ENCODE results near the gene SIRPB2. TPM values are rescaled to one million over a fixed set of nuclear protein-coding genes. Genes with fewer than 3 reads are reported as not detected.

The SIRPB2 gene
- total RNA-seq, 1 donor from 2014 or later = not detected

GRCh38 chr20:1431158-1431557, 60.1 kb downstream of the SIRPB2 start:
- Mint-ChIP-seq H3K9me3 (peaks cover 12% of the 10 kb centered on the region), H3K27me3 (ENCODE audit: low read depth) (peaks cover 14% of the 10 kb centered on the region), H3K4me1 (no peaks in the 10 kb centered on the region), H3K36me3 (peaks cover 6% of the 10 kb centered on the region), H3K27ac (no peak overlapping the region), H3K4me3 (no peak overlapping the region)
- no peak for TF ChIP-seq CTCF (IDR thresholded peaks at IDR 0.05; ENCODE audit: unreplicated experiment)
- DNase-seq (ENCODE audit: low spot score in 2 of 2, unreplicated experiment in 2 of 2) = no peak

GRCh38 chr20:1430004-1430451, 61.2 kb downstream of the SIRPB2 start:
- DNase-seq (ENCODE audit: low spot score in 2 of 2, unreplicated experiment in 2 of 2) = no peak
- Mint-ChIP-seq H3K9me3 (peaks cover 12% of the 10 kb centered on the region), H3K4me3 (no peak overlapping the region), H3K4me1 (no peaks in the 10 kb centered on the region), H3K36me3 (peaks cover 6% of the 10 kb centered on the region), H3K27me3 (ENCODE audit: low read depth) (peaks cover 18% of the 10 kb centered on the region), H3K27ac (no peak overlapping the region)
- no peak for TF ChIP-seq CTCF (IDR thresholded peaks at IDR 0.05; ENCODE audit: unreplicated experiment)

DNA sequence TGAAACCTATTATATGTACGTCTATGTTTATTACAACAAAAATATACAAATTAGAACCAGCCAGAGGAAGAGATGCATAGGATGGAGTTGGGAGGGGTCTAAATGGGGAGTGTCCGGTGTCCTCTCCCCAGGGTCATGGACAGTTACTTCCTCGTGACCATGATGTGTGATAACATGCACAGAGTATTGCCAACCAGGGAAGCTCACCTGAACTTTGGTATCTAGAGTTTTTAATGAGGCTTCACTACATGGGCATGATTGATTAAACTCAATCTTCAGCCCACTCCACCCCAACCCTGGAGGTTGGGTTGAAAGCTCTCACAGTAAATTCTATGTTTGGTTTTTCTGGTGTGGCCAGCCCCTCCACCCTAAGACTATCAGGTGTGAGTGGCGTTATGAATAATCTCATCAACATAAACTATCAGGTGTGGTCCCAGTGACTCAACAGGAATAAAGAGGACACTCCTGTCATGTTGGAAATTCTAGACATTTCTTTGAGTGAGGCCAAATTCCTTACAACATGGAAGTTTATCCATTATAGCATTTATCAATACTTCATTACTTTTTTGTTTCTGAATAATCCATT, 62.0 kb downstream of the SIRPB2 start:
- no peak for DNase-seq (ENCODE audit: low spot score in 2 of 2, unreplicated experiment in 2 of 2)
- peaks cover 1% of the 10 kb centered on the region for H3K36me3 Mint-ChIP-seq
- no peak overlapping the region for H3K4me3 Mint-ChIP-seq
- H3K9me3 Mint-ChIP-seq = peaks cover 12% of the 10 kb centered on the region
- no peak for TF ChIP-seq CTCF (IDR thresholded peaks at IDR 0.05; ENCODE audit: unreplicated experiment)
- H3K27ac Mint-ChIP-seq = no peak overlapping the region
- H3K27me3 Mint-ChIP-seq (ENCODE audit: low read depth) = peaks cover 18% of the 10 kb centered on the region
- no peaks in the 10 kb centered on the region for H3K4me1 Mint-ChIP-seq

DNA sequence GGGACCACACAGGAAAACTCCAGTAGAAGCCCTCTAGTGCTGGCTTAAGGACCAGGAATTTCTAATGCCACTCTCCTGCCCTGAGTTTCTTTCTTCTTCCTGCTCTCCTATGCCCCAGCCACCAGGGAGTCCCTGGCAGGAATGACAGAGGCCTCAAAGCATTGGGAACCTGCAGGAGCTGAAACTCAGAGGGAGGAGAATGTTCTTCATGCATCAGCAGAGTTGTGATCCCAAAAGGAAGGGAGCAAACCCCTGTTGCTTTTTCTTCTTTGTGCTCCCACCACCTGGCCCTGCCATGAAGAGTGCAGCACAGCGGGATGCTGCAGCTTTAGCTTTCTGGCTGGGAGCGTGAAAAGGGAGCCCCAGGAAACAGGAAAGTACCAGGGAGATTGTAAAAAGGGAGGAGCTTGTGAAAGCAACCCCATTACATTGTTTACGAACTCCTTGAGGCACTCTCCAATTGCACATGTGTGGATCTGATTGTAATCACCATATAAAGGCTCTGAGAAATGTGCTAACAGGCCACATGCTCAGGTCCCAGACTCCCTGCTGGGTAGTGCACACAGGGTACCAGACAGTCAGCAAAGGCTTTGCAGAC, 63.7 kb downstream of the SIRPB2 start:
- Mint-ChIP-seq H3K4me3 (no peak overlapping the region), H3K36me3 (no peaks in the 10 kb centered on the region), H3K27me3 (ENCODE audit: low read depth) (peaks cover 18% of the 10 kb centered on the region), H3K4me1 (no peaks in the 10 kb centered on the region), H3K9me3 (peaks cover 8% of the 10 kb centered on the region), H3K27ac (no peak overlapping the region)
- TF ChIP-seq CTCF (IDR thresholded peaks at IDR 0.05; ENCODE audit: unreplicated experiment) = no peak
- DNase-seq (ENCODE audit: low spot score in 2 of 2, unreplicated experiment in 2 of 2) = no peak

GRCh38 chr20:1426231-1426849, 64.9 kb downstream of the SIRPB2 start:
- H3K9me3 Mint-ChIP-seq = no peaks in the 10 kb centered on the region
- no peaks in the 10 kb centered on the region for H3K36me3 Mint-ChIP-seq
- H3K4me1 Mint-ChIP-seq = no peaks in the 10 kb centered on the region
- TF ChIP-seq CTCF (IDR thresholded peaks at IDR 0.05; ENCODE audit: unreplicated experiment) = no peak
- H3K27me3 Mint-ChIP-seq (ENCODE audit: low read depth) = peaks cover 13% of the 10 kb centered on the region
- no peak overlapping the region for H3K27ac Mint-ChIP-seq
- no peak for DNase-seq (ENCODE audit: low spot score in 2 of 2, unreplicated experiment in 2 of 2)
- H3K4me3 Mint-ChIP-seq = no peak overlapping the region

Other genes with a start within 250 kb of the SIRPB2 start
- gene SNPH, start 225.1 kb downstream of the SIRPB2 start, total RNA-seq = 3.0 to 3.4 TPM (median 3.3 TPM) in 3 replicates
- gene SDCBP2, start 162.3 kb downstream of the SIRPB2 start, total RNA-seq = 1.8 to 3.4 TPM (median 2.9 TPM) in 3 replicates
- 130 to 135 TPM (median 132 TPM) in 3 replicates for gene FKBP1A, start 98.4 kb downstream of the SIRPB2 start, total RNA-seq
- gene NSFL1C, start 24.6 kb downstream of the SIRPB2 start, total RNA-seq = 73.7 to 76.7 TPM (median 74.8 TPM) in 3 replicates
- gene SIRPD, start 66.3 kb upstream of the SIRPB2 start, total RNA-seq = not detected in 3 replicates
- gene SIRPB1, start 128.6 kb upstream of the SIRPB2 start, total RNA-seq = 0.43 to 0.93 TPM (median 0.54 TPM) in 3 replicates
- gene SIRPG, start 166.4 kb upstream of the SIRPB2 start, total RNA-seq = not detected in 3 replicates